Astrocyte of the hippocampus (primary cell): ENCODE measurements around the gene WDR55.
"Not testable (repeated sequence)": the region's sequence is repeated elsewhere in the genome, so short reads cannot be mapped to it uniquely, and the experiment has no call there.

Source experiments
- DNase-seq: peaks from one replicate; pipeline ENCODE4 v3.0.0; 2011; ENCODE audit warnings: low read depth, low spot score

The WDR55 gene

GRCh38 chr5:140664359-140665119, at the start of gene WDR55:
Gene WDR55 (plus strand): TSS chr5:140664904. CDS start chr5:140664913, 9 bp downstream.
- DNase-seq = peak; percentile 95

- no peak for DNase-seq
Measured at GRCh38 chr5:140622301-140622700, 42.4 kb upstream of the WDR55 start.

GRCh38 chr5:140623061-140623460, 41.6 kb upstream of the WDR55 start:
- not testable (repeated sequence) for DNase-seq

GRCh38 chr5:140624886-140625285, 39.8 kb upstream of the WDR55 start:
- DNase-seq = not testable (repeated sequence)

GRCh38 chr5:140627972-140628371, 36.7 kb upstream of the WDR55 start:
- DNase-seq = no peak

GRCh38 chr5:140628711-140629110, 36.0 kb upstream of the WDR55 start:
- no peak for DNase-seq

GRCh38 chr5:140630292-140631035, 34.2 kb upstream of the WDR55 start:
- no peak for DNase-seq

- no peak for DNase-seq
Measured at GRCh38 chr5:140631036-140631417, 33.7 kb upstream of the WDR55 start.

- DNase-seq = no peak
Measured at GRCh38 chr5:140631831-140632365, 32.8 kb upstream of the WDR55 start.

GRCh38 chr5:140632366-140633020, 32.2 kb upstream of the WDR55 start:
- DNase-seq = peak; percentile 61

GRCh38 chr5:140633021-140633471, 31.7 kb upstream of the WDR55 start, which contains the start of gene CD14:
Gene CD14 (minus strand): TSS chr5:140633175. CDS start chr5:140633071, 104 bp downstream.
- no peak for DNase-seq

GRCh38 chr5:140633501-140633900, 31.2 kb upstream of the WDR55 start:
- DNase-seq = no peak

- DNase-seq = no peak
Measured at GRCh38 chr5:140634103-140634502, 30.6 kb upstream of the WDR55 start.

- DNase-seq = no peak
Measured at GRCh38 chr5:140635291-140636257, 29.1 kb upstream of the WDR55 start.

- no peak for DNase-seq
Measured at GRCh38 chr5:140637371-140638100, 27.2 kb upstream of the WDR55 start.

GRCh38 chr5:140638898-140639147, 25.9 kb upstream of the WDR55 start:
- DNase-seq = not testable (repeated sequence)

GRCh38 chr5:140639148-140639981, 25.3 kb upstream of the WDR55 start, which contains the start of gene TMCO6:
Gene TMCO6 (plus strand): TSS chr5:140639451. CDS start chr5:140639528, 77 bp downstream.
- peak; percentile 98 for DNase-seq

GRCh38 chr5:140641716-140642115, 23.0 kb upstream of the WDR55 start:
- no peak for DNase-seq

GRCh38 chr5:140642718-140643117, 22.0 kb upstream of the WDR55 start:
- DNase-seq = peak; percentile 93
